Measurements from ENCODE around the gene CDK10.
"Not testable (repeated sequence)": the region's sequence is repeated elsewhere in the genome, so short reads cannot be mapped to it uniquely, and the experiment has no call there.

Gene CDK10

DNA sequence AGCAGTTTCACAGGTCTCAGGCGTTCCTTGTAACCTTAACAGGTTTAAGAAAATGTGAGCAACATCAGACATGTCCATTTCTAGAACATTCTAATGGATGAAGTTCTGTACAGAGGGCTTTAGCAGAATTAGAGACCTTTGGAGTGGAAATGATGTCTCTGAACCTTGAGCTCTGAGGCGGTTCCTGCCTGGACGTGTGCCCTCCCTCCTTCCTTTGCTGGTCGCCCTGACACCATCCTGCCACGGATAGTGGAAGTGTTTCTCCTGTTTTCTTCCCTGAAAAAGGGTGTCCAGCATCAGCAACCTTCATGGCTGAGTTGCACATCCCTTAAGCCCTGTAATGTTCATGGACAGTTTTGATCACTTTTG is 17.7 kb upstream of the CDK10 start:
- no peak for DNase-seq

DNA sequence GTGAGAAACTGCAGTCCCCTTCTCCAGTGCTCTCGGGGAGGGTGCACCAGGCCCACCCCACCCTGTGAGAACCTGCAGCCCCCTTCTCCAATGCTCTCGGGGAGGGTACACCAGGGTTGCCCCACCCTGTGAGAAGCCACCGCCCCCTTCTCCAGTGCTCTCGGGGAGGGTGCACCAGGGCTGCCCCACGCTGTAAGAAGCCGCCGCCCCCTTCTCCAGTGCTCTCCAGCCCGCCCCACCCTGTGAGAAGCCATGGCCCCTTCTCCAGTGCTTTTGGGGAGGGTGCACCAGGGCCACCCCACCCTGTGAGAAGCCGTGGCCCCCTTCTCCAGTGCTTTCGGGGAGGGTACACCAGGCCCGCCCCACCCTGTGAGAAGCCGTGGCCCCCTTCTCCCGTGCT is 16.7 kb upstream of the CDK10 start:
- DNase-seq = no peak

DNA sequence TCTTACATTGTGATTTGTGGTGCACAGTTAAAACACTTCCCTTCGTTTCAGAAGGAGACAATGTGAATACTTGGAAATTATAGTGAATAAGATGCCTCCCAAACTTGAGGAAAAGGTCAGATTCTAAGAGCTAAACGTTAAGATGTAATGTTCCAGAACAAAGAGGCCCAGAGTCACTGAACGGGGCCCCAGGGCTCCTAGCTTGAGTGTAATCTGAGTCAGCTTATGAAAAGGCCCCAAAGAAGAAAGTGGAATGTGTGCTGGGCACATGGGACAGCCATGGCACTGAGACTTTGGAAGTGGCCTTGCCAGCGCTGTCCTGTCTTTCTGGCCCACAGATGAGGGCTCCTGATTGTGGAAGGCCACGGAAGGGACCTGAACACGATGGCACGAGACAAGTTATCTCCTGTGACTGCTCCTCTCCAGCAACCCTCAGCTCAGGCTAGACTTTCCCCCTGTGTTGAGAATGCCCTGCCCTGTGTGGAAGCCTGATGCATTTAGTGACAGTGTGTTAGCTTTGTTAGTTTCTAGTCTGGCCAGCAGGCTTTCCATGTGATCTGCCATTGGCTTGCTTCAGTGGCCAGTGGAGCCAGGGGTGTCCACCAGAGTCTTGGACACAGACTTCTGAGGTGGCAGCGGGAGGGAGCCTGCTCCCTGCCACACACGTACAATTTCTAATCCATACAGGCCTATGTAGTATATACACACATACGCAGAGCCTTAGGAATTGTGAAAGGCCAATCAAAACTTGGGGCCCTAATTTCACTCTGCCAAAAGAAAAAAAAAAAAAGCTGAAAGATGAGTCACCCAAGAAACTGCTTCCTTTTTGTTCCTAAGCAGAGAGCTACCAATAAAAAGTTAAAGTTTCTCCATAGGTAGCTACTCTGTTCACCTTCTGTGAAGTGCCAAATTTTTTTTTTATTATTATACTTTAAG is 15.7 kb upstream of the CDK10 start:
- no peak for DNase-seq

DNA sequence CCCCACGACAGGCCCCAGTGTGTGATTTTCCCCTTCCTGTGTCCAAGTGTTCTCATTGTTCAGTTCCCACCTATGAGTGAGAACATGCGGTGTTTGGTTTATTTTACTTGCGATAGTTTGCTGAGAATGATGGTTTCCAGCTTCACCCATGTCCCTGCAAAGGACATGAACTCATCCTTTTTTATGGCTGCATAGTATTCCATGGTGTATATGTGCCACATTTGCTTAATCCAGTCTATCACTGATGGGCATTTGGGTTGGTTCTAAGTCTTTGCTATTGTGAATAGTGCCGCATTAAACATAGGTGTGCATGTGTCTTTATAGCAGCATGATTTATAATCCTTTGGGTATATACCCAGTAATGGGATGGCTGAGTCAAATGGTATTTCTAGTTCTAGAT is 14.9 kb upstream of the CDK10 start:
- DNase-seq = not testable (repeated sequence)

DNA sequence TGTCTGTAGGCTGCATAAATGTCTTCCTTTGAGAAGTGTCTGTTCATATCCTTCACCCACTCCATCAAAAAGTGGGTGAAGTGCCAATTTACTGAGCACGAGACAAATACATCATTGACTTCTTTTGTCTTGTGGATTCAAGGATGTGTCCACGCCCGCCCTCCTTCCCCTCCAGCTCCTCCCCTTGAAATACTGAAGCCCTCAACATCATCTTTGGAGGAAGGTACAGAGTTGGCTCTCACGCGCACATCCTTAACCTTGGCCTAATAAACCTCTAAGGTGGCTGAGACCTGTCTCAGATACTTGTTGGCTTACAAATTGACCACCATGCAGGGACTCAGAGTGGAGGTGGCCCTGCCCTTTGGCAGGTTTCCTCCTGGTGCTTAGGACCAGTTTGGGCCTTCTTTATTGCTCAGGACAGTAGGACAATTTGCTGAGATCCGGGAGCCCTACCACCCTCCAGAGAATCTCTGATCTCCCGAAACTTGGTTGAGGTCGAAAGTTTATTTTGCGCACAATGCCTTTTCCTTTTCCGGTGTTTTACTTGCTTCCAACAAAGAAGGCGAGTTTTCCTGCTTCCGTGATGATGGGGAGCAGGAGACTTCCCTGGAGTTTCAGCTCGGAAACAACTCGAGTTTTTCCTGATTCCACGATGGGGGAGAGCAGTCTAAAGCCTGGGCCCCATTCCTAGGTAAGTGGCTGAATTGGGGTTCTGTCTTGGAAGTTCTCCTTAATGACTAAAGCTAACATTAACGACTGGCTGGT is 14.1 kb upstream of the CDK10 start:
- no peak for DNase-seq

DNA sequence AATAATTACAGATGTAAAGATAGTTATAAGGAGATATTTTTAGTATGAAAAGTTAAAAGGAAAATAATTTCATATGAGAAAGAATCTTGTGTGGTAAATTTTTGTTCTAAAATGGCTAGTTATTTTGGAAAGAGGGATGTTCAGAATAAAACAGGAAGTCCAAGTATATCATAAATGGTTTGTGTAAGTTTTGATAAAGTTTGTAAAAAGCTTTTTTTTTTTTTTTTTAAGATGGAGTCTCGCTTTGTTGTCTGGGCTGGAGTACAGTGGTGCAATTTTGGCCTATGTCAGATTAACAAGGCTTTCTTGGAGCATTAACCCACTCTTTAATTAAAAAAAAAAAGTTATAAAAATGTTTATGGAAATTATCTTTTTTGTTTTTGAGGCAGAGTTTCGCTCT is 8.2 kb upstream of the CDK10 start:
- no peak for DNase-seq

DNA sequence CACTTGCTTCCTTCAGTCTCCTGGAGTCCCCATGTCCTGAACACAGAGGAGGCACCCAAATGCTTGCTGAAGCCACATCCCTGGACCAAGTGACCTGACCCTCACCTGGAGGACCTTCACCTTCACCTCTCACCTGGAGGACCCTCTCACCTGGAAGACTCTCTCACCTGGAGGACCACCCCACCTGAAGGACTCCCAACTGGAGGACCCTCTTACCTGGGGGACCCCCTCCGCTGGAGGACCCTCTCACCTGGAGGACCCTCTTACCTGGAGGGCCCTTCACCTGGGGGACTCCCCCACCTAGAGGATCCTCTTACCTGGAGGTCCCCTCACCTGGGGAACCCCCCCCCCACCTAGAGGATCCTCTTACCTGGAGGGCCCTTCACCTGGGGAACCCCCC is 573 bp upstream of the CDK10 start:
- no peak for DNase-seq

DNA sequence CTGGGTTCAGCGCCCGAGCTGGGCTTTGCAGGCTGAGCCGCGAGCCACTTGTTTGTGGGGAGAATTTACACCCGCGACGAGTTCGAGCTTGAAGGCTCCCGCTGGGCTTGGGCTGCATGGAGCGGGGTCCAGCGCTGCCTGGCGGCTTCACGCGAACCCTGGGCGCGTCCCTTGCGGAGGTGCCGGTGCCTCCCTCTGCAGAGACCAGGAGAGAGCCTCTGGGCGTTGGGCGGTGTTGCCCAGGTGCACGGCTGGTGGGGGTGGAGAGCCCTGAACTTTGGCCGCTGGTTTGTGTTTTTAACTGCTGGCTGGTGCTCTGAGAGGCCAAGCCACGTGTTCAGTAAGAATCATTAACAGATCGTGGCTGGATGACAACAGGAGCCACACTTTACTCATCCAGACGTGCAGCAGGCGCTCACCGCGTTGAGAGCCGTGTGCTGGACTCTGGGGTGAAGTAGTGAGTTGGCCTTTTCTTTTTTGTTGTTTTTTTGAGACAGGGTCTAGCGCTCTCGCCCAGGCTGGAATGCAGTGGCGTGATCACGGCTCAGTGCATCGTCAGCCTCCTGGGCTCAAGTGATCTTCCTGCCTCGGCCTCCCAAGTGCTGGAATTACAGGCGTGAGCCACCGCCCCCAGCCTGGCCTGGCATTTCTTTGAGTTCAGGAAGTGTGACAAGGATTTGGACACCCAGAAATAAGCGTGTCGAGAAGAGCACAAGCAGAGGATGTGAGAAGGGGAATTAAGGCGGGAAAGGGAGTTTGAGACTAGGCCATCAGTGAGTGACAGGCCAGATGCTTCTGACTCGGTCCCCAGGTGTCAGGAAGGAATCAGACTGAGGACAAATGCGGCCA is 827 bp downstream of the CDK10 start:
- no peak for DNase-seq

DNA sequence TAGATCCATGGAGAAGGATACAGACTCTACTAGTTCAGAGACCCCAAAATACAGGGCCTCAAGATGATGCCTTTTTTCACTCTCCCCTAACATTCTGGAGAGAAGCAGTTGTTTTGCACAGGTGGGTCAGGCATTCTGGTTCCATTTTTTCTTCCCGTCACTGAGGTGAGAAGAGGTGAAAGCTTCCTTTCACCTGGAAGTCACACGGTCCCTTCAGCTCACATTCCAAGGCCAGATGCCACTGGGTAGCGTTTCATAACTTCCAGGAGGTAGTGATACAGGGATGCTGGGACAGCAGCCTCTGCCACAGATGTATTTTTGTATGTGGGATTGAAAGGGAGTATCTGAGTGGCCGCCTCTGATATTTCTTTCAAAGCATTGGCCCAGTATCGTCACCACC is 1.9 kb downstream of the CDK10 start:
- no peak for DNase-seq

DNA sequence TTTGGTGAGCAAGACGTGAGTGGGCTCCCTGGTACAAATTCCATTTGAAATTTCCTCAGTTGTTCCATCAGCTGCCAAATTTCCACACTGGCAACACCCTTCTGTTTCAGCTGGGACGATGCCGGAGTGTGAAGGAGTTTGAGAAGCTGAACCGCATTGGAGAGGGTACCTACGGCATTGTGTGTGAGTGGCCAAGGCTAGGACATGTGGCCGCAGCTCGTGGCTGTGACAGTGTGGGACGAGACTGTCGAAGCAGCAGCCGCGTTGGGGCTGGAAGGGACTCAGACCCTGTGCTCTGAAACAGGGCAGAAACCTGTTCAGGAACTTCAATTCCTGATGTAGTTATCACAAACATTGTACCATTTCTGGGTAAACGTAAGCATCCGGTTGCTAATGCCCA is 2.7 kb downstream of the CDK10 start:
- DNase-seq = no peak

DNA sequence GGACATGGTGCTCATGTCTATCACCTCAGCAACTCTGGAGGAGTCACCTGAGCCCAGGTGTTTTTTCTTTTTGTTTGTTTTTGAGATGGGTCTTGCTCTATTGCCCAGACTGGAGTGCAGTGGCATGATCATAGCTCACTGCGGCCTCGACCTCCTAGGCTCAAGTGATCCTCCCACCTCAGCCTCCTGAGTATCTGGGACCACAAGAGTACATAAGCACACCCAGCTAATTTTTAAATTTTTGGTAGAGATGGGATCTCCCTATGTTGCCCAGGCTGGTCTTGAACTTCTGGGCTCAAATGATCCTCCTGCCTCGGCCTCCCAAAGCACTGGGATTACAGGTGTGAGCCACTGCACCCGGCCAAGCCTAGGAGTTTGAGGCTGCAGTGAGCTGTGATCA is 3.1 kb downstream of the CDK10 start:
- not testable (repeated sequence) for DNase-seq

DNA sequence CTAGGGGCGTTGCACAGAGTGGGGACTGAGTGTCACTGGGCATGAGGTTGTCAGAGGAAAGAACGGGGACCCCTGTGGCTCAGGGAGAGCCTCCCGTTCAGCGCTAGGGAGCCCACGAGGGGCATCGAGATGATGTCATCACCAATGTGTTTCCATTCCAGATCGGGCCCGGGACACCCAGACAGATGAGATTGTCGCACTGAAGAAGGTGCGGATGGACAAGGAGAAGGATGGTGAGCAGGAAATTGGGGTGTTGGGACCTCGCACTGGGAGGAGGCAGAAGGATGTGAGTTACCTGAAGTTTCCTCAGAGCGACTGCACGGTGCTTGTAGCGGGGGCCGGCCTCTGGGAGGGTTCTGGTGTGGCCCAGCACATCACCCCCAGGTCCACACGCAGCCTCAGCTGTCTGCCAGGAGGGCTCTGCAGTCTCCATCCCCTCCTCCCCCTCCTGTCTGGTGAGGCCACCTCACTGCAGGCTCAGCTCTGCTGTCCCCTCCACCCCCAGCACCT is 4.0 kb downstream of the CDK10 start:
- DNase-seq = no peak

DNA sequence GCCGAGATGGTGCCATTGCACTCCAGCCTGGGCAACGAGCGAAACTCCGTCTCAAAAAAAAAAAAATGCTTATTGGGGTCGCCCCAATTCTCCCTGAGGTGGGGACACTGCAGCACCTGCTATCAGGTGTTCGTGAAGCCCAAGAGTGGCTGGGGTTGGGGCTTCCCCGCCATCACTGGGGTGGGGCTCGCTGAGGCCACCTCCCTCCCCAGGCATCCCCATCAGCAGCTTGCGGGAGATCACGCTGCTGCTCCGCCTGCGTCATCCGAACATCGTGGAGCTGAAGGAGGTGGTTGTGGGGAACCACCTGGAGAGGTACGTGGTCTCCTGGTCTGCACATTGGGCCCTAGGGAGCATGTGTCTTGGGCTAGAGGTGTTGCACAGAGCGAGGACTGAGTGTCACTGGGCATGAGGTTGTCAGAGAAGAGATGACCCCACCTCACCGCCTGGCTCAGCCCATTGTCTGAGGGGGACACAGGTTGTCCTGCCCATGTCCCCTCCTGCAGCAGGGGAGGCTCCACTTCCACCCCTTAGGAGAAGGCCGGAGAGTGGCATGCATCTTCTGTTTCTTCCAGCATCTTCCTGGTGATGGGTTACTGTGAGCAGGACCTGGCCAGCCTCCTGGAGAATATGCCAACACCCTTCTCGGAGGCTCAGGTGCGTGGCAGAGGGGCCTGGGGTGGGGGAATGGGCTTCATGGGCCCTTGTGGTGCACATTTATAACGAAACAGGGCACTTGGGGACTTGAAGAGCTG is 4.9 kb downstream of the CDK10 start:
- no peak for DNase-seq

DNA sequence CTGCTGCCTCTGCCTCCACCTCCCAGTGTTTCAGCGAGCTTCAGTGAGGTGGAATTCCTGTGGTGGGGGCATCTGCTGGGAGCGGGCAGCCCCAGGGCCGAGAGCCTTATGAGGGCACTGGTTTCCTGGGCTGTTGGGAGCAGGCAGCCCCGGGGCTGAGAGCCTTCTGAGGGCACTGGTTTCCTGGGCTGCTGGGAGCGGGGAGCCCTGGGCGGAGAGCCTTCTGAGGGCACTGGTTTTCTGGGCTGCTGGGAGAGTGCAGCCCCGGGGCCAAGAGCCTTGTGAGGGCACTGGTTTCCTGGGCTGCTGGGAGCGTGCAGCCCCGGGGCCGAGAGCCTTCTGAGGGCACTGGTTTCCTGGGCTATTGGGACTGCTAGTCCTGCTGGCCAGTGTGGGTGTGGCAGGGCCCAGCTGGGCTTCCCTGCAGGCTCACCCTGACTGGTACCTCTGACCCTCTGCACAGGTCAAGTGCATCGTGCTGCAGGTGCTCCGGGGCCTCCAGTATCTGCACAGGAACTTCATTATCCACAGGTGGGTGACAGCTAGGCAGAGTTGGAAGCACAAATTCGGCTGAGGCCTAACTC is 5.6 kb downstream of the CDK10 start:
- DNase-seq = no peak

DNA sequence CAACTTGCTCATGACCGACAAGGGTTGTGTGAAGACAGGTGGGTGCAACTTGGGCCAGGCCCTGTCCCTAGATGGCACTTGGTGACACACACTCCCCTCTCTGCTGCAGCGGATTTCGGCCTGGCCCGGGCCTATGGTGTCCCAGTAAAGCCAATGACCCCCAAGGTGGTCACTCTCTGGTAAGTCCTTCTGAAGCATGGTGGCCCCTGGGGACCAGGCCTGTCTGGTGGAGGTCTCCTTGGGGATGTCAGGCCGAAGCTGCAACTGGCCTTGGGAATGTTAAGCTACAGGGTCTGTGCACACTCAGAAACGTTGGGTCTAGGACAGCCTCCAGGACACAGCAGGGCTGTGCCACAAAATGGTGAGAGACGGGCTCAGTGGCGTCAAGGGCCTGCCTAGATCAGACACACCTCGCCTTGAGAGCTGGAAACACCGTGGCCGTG is 6.8 kb downstream of the CDK10 start:
- no peak for DNase-seq

DNA sequence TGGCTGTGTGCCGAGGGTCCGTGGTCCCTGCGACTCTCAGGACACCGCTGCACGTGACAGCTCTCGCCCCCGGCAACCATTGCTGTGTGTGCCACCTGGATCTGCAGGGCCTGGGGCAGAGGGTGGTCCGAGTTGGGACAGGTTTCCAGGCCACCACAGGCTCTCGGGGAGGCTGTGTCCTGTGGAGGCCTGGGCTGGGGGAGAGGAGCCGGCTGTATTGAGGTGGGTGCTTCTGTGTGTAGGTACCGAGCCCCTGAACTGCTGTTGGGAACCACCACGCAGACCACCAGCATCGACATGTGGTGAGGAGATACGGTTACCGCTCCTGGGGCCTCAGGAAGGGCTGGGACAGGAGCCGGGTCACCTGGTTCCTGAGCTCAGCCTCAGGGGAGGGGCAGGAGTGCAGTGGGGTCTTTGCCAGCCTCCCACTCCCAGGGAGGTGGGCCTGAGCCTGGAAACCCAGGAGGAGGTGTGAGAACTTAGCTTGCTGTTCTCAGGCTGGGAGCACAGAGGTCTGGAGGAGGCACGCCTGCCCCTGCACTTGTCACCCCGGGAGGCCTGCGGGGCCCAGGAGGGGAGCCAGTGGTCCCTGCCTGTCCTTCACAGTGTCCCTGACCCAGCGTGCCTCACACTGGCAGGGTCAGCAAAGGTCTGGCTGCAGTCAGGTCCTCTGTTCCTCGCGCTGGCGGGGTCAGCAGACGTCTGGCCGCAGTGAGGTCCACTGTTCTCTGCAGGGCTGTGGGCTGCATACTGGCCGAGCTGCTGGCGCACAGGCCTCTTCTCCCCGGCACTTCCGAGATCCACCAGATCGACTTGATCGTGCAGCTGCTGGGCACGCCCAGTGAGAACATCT is 7.7 kb downstream of the CDK10 start:
- DNase-seq = no peak

DNA sequence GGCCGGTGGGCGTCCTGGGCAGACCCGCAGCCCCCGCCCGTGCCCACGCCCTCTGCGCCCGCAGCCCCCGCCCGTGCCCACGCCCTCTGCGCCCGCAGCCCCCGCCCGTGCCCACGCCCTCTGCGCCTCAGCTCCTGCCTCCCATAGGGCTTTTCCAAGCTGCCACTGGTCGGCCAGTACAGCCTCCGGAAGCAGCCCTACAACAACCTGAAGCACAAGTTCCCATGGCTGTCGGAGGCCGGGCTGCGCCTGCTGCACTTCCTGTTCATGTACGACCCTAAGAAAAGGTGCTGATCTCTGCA is 8.2 kb downstream of the CDK10 start:
- DNase-seq = not testable (repeated sequence)

DNA sequence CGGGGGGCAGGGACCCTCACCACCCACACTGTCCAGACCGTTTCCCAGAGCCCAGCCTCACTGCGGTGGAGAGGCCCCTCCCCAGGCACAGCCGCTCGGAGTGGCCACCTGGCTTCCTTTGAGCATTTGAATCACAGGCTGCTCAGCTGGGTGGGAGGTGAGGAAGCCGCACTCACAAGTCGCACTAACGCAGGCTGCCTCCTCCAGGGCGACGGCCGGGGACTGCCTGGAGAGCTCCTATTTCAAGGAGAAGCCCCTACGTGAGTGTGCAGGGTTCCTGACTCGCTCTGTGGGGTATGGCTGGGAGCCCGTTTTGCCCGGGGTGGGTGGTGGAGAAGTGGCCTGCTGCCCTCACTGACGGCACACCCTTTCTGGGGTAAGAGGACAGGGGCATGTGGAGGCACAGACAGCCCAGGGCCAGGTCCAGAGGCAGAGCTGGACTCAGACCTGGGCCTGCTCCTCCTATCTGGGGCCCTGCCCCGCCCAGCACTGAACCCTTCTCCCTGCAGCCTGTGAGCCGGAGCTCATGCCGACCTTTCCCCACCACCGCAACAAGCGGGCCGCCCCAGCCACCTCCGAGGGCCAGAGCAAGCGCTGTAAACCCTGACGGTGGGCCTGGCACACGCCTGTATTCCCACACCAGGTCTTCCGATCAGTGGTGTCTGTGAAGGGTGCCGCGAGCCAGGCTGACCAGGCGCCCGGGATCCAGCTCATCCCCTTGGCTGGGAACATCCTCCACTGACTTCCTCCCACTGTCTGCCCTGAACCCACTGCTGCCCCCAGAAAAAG is 8.8 kb downstream of the CDK10 start:
- DNase-seq = no peak

DNA sequence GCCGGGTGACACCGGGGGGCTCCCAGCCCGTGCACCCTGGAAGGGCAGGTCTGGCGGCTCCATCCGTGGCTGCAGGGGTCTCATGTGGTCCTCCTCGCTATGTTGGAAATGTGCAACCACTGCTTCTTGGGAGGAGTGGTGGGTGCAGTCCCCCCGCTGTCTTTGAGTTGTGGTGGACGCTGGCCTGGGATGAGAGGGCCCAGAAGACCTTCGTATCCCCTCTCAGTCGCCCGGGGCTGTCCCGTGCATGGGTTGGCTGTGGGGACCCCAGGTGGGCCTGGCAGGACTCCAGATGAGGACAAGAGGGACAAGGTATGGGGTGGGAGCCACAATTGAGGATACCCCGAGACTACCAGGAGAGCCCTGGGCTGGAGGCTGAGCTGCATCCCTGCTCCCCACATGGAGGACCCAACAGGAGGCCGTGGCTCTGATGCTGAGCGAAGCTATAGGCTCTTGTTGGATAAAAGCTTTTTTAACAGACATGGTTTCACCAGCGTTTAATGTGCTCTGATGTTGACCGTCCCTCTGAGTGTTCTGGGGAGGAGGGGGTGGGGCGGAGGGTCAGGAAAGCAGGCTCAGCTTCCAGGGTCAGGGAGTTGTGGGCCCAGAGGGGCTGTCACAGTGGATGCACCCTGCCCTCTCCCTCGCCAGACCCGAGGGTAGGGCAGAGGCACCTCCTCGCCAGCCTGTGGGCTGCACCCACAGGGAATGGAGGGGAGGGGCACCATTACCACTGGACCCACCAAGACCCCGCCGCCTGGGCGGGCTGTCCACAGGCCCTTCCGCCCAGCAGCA is 9.6 kb downstream of the CDK10 start:
- DNase-seq = no peak
